CD14-positive monocyte (primary cell): ENCODE data around the gene FKBP2. TPM values are rescaled to one million over a fixed set of nuclear protein-coding genes. Genes with fewer than 3 reads are reported as not detected.
A peak's percentile ranks its signal among the peaks of the same experiment; 100 is the strongest.

ENCODE experiments used
- DNase-seq, 3 donors: peaks; one replicate each; pipeline ENCODE4 v3.0.0-alpha.2; 2011 to 2022
- H2AFZ ChIP-seq: 2 replicates; pipeline ENCODE4 v1.6.0; 2012; ENCODE audit warnings: mild to moderate bottlenecking, low read depth, low read length, inconsistent platforms; ENCODE audit not compliant: insufficient read depth, poor library complexity, severe bottlenecking
- H3K27ac ChIP-seq, 2 donors: 1 replicate in 1 of 2; 2 replicates in 1 of 2; pipeline ENCODE4 v1.5.1; 2012 to 2013; ENCODE audit warnings: low read length in 2 of 2, control low read depth in 1 of 2, inconsistent platforms in 1 of 2, low read depth in 1 of 2, mild to moderate bottlenecking in 1 of 2
- H3K27me3 ChIP-seq, 2 donors: one replicate each; pipeline versions ENCODE4 v1.6.0 to v1.6.1; 2011 to 2013; ENCODE audit warnings: low read length in 2 of 2; ENCODE audit not compliant: control insufficient read depth in 2 of 2, insufficient read depth in 2 of 2
- H3K36me3 ChIP-seq, 2 donors: replicated peaks in 1 of 2; 1 replicate in 1 of 2; 2 replicates in 1 of 2; pipeline versions ENCODE4 v1.5.1 to v1.6.1; 2012 to 2013; ENCODE audit warnings: low read length in 2 of 2, control low read depth in 1 of 2, inconsistent platforms in 1 of 2, mild to moderate bottlenecking in 1 of 2; ENCODE audit not compliant: insufficient read depth in 2 of 2, control insufficient read depth in 1 of 2
- H3K4me1 ChIP-seq, 2 donors: 1 replicate in 1 of 2; 2 replicates in 1 of 2; pipeline versions ENCODE4 v1.5.1 to v1.6.1; 2012 to 2013; ENCODE audit warnings: low read length in 2 of 2, control low read depth in 1 of 2, inconsistent platforms in 1 of 2, mild to moderate bottlenecking in 1 of 2, moderate library complexity in 1 of 2; ENCODE audit not compliant: insufficient read depth in 2 of 2, control insufficient read depth in 1 of 2
- H3K4me2 ChIP-seq: replicated peaks from 2 replicates; pipeline ENCODE3; 2012; ENCODE audit warnings: low read length, moderate library complexity, mild to moderate bottlenecking; ENCODE audit not compliant: poor library complexity, severe bottlenecking; ENCODE audit errors: extremely low read depth
- H3K4me3 ChIP-seq, 3 experiments: fragments of 200-600 bp in 1 of 3; sonication (generic) in 1 of 3; replicated peaks in 1 of 3; 1 replicate in 2 of 3; 2 replicates in 1 of 3; pipeline ENCODE4 v1.5.1; 2011 to 2013; ENCODE audit warnings: low read length in 3 of 3, mild to moderate bottlenecking in 3 of 3, control low read depth in 2 of 3, low read depth in 2 of 3, inconsistent platforms in 1 of 3, moderate library complexity in 1 of 3
- H3K79me2 ChIP-seq: 2 replicates; pipeline ENCODE4 v1.6.0; 2012; ENCODE audit warnings: mild to moderate bottlenecking, control low read depth, inconsistent platforms, low read length, moderate library complexity; ENCODE audit not compliant: insufficient read depth
- H3K9ac ChIP-seq: 2 replicates; pipeline ENCODE4 v1.6.0; 2017; ENCODE audit warnings: low read length, mild to moderate bottlenecking; ENCODE audit not compliant: insufficient read depth, poor library complexity, severe bottlenecking
- H3K9me3 ChIP-seq, 2 donors: replicated peaks in 1 of 2; 1 replicate in 1 of 2; 2 replicates in 1 of 2; pipeline versions ENCODE4 v1.5.1 to v1.6.1; 2012 to 2013; ENCODE audit warnings: low read length in 2 of 2, control low read depth in 1 of 2; ENCODE audit not compliant: control insufficient read depth in 1 of 2, insufficient read depth in 1 of 2
- H4K20me1 ChIP-seq: 2 replicates; pipeline ENCODE4 v1.6.0; 2012; ENCODE audit warnings: mild to moderate bottlenecking, low read length, control low read depth, moderate library complexity; ENCODE audit not compliant: insufficient read depth
- H3K27ac Mint-ChIP-seq, 7 donors: one replicate each; pipeline ENCODE4 v1.8.0; 2020; ENCODE audit warnings: mild to moderate bottlenecking in 7 of 7, mixed read lengths in 7 of 7, moderate library complexity in 6 of 7, inconsistent platforms in 2 of 7
- H3K27me3 Mint-ChIP-seq, 3 donors: one replicate each; pipeline ENCODE4 v1.8.0; 2021 to 2022; ENCODE audit warnings: low read depth in 3 of 3, mild to moderate bottlenecking in 3 of 3, mixed read lengths in 3 of 3, moderate library complexity in 3 of 3, inconsistent platforms in 1 of 3
- H3K36me3 Mint-ChIP-seq, 2 donors: one replicate each; pipeline ENCODE4 v1.8.0; 2020; ENCODE audit warnings: mixed read lengths in 2 of 2, inconsistent platforms in 1 of 2, mild to moderate bottlenecking in 1 of 2
- H3K4me1 Mint-ChIP-seq: one replicate; pipeline ENCODE4 v1.8.0; 2020; ENCODE audit warnings: mild to moderate bottlenecking, mixed read lengths
- H3K4me3 Mint-ChIP-seq, 2 donors: one replicate each; pipeline ENCODE4 v1.8.0; 2020; ENCODE audit warnings: mild to moderate bottlenecking in 2 of 2, mixed read lengths in 2 of 2, moderate library complexity in 1 of 2
- H3K9me3 Mint-ChIP-seq, 7 donors: one replicate each; pipeline ENCODE4 v1.8.0; 2020 to 2022; ENCODE audit warnings: mixed read lengths in 7 of 7, mild to moderate bottlenecking in 6 of 7, moderate library complexity in 6 of 7, inconsistent platforms in 2 of 7
- CTCF ChIP-seq: fragments of 200-600 bp; IDR thresholded peaks from one replicate; pipeline ENCODE4 v1.8.0; 2022; ENCODE audit warnings: antibody characterized with exemption, mild to moderate bottlenecking
- WGBS: methylation state at CpG from one replicate; pipeline ENCODE4 v1.1.5; 2013; ENCODE audit warnings: missing lambda C conversion rate; ENCODE audit not compliant: insufficient coverage; 5-methylcytosine and 5-hydroxymethylcytosine counted together
- intact Hi-C, 2 donors: fragments of 100-400 bp; cut with micrococcal nuclease; formaldehyde crosslinking; loops; one replicate each; pipeline versions ENCODE4 v1.15.0 to v1.15.1; 2023
- polyA plus RNA-seq, 3 donors: library from polyadenylated mRNA; depleted of rRNA in 1 of 3; unstranded in 2 of 3; stranded (reverse) in 1 of 3; fragments of 300-500 nt in 2 of 3; fragments of >200 nt in 1 of 3; fragmentation: Illumina TruSeq in 2 of 3; gene quantifications; 1 replicate in 2 of 3; 2 replicates in 1 of 3; pipeline ENCODE4 v1.2.3, GENCODE V29; 2012 to 2021

Gene FKBP2
- polyA plus RNA-seq, 3 donors = 38.9 to 80.7 (median 71.1) TPM

GRCh38 chr11:64248578-64248977 lies 7.7 kb downstream of the FKBP2 start:
- H3K4me1 ChIP-seq = peaks cover 52 to 72% of the 10 kb centered on the region in 2 donors
- H3K9me3 ChIP-seq = no peaks in the 10 kb centered on the region
- H3K27ac Mint-ChIP-seq = peak overlapping the region in 1 of 7 donors; percentile 76
- no peaks in the 10 kb centered on the region for H3K9me3 Mint-ChIP-seq
- no peak for DNase-seq
- H3K27me3 ChIP-seq = no peaks in the 10 kb centered on the region
- no peak overlapping the region for H3K4me3 Mint-ChIP-seq
- H3K4me3 ChIP-seq = no peak overlapping the region
- peaks cover 16% of the 10 kb centered on the region for H4K20me1 ChIP-seq
- no peak overlapping the region for H3K4me2 ChIP-seq
- intact Hi-C loops = no loop called here
- H3K27ac ChIP-seq = no peak overlapping the region
- no peak for TF ChIP-seq CTCF
- H3K79me2 ChIP-seq = peaks cover 36% of the 10 kb centered on the region
- peaks cover 47% of the 10 kb centered on the region for H3K4me1 Mint-ChIP-seq
- H3K27me3 Mint-ChIP-seq = peaks cover 3 to 10% (median 7%) of the 10 kb centered on the region in 3 donors
- WGBS = 84% methylated on average over 5 of the region's 7 CpGs
- H2AFZ ChIP-seq = no peak overlapping the region
- no peak overlapping the region for H3K9ac ChIP-seq
- H3K36me3 ChIP-seq = peaks cover 5 to 7% of the 10 kb centered on the region in 2 donors
- H3K36me3 Mint-ChIP-seq = peaks cover 7 to 8% of the 10 kb centered on the region in 2 donors

- WGBS = 74% methylated on average over 4 of the region's 4 CpGs
- H3K9me3 ChIP-seq = no peaks in the 10 kb centered on the region
- H3K4me3 Mint-ChIP-seq = no peak overlapping the region
Measured at GRCh38 chr11:64249038-64249437, 8.1 kb downstream of the FKBP2 start.

More at GRCh38 chr11:64249038-64249437, 8.1 kb downstream of the FKBP2 start:
- H3K27ac Mint-ChIP-seq = peak overlapping the region in 1 of 7 donors; percentile 41
- H3K27me3 Mint-ChIP-seq = peaks cover 3 to 10% (median 7%) of the 10 kb centered on the region in 3 donors
- H3K36me3 Mint-ChIP-seq = peaks cover 2 to 7% of the 10 kb centered on the region in 2 donors
- Histone ChIP-seq H3K9ac (no peak overlapping the region), H3K36me3 (peaks cover 1 to 3% of the 10 kb centered on the region in 2 donors), H3K27ac (no peak overlapping the region), H2AFZ (no peak overlapping the region), H3K4me2 (no peak overlapping the region), H3K4me1 (peaks cover 53 to 76% of the 10 kb centered on the region in 2 donors), H3K79me2 (peaks cover 33% of the 10 kb centered on the region), H3K27me3 (no peaks in the 10 kb centered on the region), H4K20me1 (peaks cover 20% of the 10 kb centered on the region), H3K4me3 (no peak overlapping the region)
- intact Hi-C loops = no loop called here
- peaks cover 51% of the 10 kb centered on the region for H3K4me1 Mint-ChIP-seq
- no peak for DNase-seq
- H3K9me3 Mint-ChIP-seq = no peaks in the 10 kb centered on the region
- TF ChIP-seq CTCF = no peak
